COLO668 (cell line): Measurements from ENCODE around the gene GAS2.

Source experiments
- DNase-seq: peaks from one replicate; lab custom pipeline; 2025; ENCODE audit not compliant: unreplicated experiment; lab: John Stamatoyannopoulos, UW

GAS2 gene

DNA sequence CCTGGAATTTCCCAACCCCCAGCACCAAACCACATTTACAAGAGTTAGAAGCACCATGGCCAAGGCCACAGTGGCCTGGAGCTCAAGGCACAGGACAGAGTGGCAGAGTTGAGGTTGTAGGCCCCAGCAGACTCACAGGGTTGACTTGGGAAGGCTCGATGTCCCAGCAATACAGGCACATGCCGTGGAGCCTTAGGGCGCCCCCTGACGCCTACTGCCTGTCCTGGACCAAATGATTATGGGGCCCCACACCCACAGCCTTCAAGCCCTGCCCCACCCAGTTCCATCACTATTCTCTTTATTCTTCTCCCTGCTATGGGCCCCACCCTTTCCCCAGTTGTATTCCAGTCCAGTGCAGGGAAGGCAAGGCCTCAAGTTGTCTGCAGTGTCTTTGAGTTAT, 193.8 kb downstream of the GAS2 start, which contains the start of gene CCDC179:
Gene CCDC179 (minus strand): TSS at position 234 of the 400 bp plus-strand sequence. CDS start 53 bp downstream, at position 181.
- no peak for DNase-seq
